GM19455 (cell line): ENCODE results near the gene PTP4A1.

Experiments used
- ATAC-seq: cut with Tn5 transposase; IDR thresholded peaks from one replicate; pipeline ENCODE4 v1.9.1; 2021; ENCODE audit not compliant: unreplicated experiment

The PTP4A1 gene

GRCh38 chr6:63554782-63555181 lies 17.5 kb upstream of the PTP4A1 start:
- no peak for ATAC-seq

- no peak for ATAC-seq
These were observed 15.9 kb upstream of the PTP4A1 start for GRCh38 chr6:63556369-63556768.

DNA sequence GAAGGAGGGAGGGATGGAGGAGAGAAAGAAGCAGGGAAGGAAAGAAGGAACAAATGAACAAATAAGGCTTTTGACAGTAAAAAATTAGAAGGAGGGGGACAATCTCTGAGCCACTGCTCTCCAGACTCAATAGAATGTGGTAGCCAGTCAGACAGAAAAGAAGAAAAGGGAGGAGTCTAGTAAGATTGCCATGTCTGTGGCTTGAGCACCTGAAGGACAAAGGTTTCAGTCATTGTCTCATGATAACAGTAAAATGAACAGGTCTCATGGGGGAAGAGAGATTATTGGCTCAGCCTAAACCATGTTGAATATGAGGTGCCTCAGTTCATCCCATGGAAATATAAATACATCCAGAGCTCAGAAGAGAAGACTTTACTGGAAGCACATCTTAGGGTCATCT lies 14.0 kb upstream of the PTP4A1 start:
- peak; percentile 48 for ATAC-seq

- ATAC-seq, result no peak
These were observed 11.4 kb upstream of the PTP4A1 start for GRCh38 chr6:63560801-63561287.

DNA sequence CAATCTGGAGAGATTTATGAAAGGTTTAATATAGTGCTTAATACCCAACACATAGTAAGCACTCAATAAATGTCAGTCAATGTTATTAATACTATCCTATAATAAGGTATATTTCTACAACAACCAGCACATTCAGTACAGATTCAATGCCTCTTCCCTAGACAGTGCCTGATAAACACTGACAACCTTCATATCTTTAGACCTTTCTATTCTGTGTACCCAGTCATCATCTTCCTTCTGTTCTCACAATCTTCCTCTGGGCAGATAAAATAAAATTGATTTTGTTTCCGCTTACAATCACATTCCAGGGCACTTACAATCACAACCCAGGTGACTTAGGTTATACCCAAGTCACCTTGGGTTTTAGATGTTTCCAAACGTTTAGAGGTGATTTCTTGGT lies 11.0 kb upstream of the PTP4A1 start:
- ATAC-seq, result no peak

DNA sequence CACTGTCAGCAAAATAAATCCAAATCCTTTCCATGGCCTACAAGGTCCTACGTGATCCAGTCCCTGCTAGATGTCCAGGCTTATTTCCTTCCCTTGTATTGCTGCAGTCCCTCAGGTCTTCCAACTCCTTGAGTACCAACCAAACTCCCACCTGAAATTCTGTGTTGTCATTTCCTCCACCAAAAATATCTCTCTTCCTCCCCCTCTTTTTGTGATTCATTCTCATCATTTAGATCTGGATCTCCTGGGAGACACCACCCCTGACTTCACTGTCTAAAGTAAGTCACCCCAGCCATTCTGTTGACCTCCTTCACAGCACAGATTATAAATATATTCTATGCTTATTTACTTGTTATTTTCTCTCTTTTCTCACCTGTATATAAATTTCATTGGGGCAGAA lies 9.0 kb upstream of the PTP4A1 start:
- no peak for ATAC-seq

DNA sequence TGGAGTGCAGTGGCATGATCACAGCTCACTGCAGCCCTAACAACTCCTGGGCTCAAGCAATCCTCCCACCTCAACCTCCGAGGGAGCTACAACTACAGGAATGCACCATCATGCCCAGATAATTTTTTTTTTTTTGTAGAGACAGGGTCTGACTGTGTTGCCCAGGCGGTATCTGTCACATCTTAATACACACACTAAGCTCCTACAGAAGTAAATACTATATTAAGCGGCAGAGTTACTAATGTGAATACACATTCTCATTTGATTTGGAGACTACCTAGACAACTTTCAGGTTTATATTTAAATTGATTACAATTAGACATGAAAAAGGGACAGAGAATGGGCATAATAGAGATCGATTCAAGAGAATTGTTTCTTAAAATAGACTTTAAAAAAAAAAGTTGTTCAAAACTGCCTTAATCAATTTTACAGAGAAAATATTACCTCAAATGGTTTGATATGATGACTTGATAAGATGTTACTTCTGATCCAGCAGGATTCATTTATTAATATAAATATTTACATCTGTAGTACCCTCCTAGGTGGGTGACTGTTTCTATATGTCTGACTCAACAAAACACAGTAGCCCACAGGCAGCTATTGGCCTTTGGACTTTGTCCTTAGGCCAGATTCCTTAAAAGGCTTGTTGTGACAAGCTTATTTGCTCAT lies 7.1 kb upstream of the PTP4A1 start:
- ATAC-seq, result no peak

DNA sequence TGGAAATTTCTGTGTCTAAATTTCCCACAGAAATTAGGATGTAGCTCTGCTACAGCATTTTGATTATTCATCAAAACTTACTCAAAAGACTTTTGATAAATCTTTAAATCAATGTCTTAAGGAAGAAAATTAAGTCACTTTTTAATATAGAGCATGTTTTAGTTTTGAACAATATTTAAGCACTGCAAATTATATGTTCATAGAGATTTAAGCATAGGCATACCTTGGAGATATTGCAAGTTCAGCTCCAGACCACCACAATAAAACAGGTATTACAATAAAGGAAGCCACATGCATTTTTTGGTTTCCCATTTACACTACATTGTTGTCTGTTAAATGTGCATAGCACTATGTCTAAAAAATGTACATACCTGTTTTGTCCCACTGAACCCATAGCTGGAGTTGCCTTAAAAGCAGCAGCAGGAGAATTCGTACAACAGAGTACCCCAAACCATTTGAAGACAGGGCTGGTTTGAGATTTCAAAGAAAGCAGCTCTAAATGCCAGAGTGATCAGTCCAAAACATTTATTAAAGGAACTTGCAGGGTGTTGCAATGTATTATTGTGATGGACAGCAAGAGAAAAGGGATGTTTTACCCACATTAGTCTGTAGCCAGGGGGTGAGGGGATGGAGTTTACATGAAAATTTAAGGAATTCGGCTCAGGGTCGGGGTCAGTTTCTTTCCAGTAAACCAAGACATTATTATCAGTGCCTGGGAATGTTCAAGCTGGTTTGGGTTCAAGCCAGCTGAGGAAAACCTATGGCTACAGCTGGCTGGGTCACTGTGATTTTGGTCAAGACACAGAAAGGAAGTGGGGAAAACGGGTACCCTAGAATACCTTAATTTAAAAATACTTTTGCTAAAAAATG lies 6.3 kb upstream of the PTP4A1 start:
- no peak for ATAC-seq

DNA sequence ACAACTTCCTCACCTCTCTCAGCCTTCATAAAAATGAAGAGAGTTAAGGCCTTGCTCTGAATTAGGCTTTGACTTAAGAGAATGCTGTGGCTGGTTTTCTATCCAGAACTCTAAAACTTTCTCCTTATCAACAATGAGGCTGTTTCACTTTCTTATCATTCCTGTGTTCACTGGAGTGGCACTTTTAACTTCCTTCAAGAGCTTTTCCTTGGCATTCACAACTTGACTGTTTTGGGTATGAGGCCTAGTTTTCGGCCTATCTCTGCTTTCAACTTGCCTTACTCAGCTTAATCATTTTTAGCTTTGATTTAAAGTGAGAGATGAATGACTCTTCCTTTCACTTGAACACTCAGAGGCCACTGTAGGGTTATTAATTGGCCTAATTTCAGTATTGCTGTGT lies 4.3 kb upstream of the PTP4A1 start:
- ATAC-seq, result no peak

DNA sequence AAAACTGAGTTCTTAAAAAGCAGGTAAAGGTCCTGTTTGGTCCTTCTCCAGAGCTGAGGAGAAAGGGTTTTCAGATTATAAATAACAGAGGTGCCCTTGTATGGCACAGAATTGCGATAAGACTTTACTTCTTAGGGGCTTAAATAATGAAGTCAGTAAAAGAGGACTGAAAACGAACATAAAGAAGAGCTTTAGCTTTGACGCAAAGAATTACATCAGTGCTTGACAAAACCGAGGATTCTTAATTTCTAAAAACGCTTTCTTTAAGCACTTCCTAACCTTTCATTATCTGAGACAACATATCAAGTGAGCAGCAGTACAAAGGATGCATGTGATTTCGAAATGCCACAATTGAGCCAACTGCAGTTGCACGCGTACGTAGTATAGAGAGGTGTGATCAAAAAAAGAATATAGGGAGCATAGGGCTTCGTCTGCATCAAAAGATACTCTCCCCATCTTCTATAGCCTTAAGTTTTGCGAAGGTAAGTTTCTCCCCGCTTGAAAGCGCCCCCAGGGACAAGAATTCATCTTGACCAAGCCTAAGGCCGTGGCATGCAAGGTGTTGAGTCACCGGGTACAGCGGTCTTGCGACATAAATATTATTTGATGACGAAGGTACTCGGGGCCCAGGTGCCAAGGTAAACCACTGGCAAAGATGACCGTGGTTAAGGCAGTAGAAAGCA lies 778 bp upstream of the PTP4A1 start:
- ATAC-seq, result no peak

GRCh38 chr6:63572747-63573075 lies 431 bp downstream of the PTP4A1 start:
- ATAC-seq, result peak; percentile 6

DNA sequence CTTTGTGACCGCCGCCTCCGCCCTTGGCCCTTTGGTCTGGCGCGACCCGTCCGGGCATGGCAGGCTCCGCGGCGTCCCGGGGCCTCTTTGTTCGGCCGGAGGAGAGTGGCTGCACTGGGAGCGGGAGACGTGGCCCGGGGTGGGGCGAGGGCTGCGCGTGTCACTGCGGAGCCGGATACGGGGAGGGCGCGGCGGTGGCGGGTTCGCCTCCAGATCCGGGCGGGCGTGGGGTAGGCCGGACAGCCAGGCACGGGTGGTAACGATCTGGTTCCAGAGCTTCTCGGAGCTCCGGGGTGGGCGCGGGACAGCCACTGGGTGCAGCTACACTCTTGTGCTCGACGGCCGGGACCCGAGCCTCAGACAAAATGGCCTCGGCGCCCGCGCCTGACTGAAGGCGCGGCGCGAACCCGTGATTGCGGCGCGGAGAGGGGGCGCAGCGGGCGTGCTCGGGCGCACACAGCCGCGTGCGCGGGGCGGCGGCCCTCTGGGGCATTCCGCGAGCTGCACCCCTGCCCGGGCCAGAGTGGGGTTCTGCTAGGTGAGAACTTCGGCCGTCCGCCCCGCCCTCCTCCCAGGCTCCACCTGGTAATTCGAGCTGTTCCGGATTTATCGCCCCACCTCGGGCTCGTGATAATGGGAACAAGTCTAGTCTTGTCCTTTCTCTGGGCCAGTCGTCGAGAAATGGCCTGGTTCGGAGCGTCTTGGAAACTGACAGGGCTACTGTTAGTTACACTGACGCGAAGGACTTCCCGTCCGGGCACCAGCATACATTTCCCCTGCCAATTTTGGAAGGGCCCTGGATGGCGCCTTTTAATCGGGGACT lies 1.0 kb downstream of the PTP4A1 start:
- peak; percentile 51 for ATAC-seq

DNA sequence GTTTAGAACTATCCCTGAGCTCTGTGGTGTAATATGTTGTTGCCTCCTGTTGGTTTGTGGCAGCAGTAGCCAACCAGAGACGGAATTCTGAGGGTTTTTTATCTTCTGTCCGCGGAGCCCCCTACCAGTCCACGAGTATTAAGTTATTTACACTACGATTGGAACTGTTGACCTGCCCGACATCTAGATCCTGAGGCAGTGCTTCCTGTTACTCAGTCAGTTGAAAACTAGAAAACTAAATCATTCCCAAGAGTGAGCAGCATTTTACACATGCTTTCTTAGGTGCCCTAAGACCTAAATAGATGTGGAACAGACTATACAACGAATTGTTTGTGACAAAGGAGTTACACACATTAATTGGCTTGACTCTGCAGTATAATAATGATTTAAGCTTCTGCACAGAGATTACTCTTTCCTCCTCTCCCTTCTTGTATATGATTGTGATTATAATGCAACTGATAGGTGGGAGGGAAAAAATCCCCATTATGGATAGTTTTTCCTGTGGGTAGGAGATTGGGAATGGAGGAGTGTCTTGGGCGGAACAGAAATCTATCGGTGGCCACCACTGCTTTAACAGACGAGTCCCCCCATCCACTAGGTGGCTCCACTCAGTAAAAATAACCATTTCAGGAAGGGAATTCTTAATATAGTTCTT lies 1.7 kb downstream of the PTP4A1 start:
- ATAC-seq, result no peak

DNA sequence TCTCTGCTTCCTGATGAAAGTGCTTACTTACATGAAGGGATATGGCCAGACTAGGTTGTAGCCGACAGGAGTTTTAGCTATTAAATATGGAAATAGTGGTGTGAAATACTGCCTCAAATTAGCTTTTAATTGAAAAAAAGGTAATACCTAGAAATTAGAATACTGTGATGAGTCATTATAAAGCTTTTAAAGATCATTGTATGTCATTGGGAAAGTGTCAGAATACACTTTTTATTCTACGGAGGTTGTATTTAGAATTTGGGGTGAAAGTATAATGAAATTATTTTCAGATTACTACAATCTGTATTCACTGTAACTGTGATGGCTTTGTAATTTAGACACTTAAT lies 2.2 kb downstream of the PTP4A1 start:
- ATAC-seq, result no peak

DNA sequence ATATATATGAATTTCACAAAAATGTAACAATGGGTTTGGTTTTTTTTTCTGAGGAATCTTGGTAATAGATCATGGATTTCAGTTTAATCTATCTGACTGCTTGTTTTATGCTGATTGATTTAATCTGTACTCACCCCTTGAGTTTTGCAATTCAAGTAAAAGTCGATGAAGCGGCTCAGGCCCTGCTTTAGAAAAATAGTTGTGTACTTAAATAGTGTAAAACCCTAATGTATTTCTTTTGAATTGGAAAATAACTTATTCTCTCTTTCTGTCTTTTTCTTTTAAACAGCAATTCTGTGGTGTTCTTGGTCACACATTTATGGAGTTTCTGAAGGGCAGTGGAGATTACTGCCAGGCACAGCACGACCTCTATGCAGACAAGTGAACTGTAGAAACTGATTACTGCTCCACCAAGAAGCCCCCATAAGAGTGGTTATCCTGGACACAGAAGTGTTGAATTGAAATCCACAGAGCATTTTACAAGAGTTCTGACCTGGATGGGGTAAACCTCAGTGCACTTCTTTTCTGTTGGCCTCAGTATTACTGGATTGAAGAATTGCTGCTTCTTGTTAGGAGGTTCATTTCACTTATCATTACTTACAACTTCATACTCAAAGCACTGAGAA lies 4.0 kb downstream of the PTP4A1 start:
- no peak for ATAC-seq

DNA sequence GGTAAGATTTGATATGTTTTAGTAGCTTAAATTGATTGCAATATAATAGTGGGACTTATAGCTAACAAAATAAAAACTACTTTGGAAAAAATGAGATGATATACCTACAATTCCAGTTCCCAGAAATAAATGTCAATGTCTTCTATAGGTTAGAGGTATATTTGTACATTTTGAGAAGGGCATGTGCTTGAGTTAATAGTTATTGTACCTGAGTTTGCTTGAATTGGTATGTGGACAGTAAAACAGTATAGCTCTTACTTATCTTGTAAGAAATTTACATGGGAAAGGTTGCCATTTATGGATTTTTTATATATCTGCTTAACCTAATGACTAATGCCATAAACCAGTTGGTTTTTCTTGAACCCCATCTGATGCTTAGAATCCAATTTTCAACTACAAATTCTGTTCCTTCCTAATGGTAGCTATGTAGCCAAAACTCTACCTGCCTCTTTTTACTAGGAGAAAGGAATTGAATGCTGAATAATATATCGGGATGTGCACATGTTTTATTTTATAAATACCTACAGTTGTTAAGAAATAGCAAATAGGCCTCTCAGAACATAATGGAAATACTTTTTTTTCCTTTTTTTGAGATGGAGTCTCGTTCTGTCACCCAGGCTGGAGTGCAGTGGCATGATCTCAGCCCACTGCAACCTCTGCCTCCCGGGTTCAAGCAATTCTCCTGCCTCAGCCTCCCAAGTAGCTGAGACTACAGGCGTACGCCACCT lies 4.9 kb downstream of the PTP4A1 start:
- ATAC-seq, result no peak

GRCh38 chr6:63578757-63579156 lies 6.5 kb downstream of the PTP4A1 start:
- ATAC-seq, result no peak

DNA sequence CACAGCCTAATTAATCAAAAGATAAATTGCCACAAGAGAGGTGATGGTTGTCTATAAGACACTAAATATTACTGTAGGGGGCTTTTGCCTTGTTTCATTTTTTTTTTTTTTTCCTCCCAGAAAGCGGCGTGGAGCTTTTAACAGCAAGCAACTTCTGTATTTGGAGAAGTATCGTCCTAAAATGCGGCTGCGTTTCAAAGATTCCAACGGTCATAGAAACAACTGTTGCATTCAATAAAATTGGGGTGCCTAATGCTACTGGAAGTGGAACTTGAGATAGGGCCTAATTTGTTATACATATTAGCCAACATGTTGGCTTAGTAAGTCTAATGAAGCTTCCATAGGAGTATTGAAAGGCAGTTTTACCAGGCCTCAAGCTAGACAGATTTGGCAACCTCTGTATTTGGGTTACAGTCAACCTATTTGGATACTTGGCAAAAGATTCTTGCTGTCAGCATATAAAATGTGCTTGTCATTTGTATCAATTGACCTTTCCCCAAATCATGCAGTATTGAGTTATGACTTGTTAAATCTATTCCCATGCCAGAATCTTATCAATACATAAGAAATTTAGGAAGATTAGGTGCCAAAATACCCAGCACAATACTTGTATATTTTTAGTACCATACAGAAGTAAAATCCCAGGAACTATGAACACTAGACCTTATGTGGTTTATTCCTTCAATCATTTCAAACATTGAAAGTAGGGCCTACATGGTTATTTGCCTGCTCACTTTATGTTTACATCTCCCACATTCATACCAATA lies 7.8 kb downstream of the PTP4A1 start:
- no peak for ATAC-seq

- ATAC-seq, result no peak
These were observed 8.4 kb downstream of the PTP4A1 start for GRCh38 chr6:63580704-63580961.
